Hepatocyte (in vitro differentiated cells): ENCODE data around the gene MEIS2.

Source experiments
- CTCF ChIP-seq: fragments of 200-600 bp; sonication (generic); IDR thresholded peaks from 2 replicates; pipeline ENCODE4 v1.5.1; 2016; ENCODE audit warnings: antibody characterized with exemption, mild to moderate bottlenecking; ENCODE audit not compliant: poor library complexity
- EZH2 ChIP-seq: fragments of 200-600 bp; sonication (generic); IDR thresholded peaks from 2 replicates; pipeline ENCODE4 v1.6.1; 2016; ENCODE audit warnings: antibody characterized with exemption, mild to moderate bottlenecking, borderline replicate concordance
- EZH2phosphoT487 ChIP-seq: fragments of 200-600 bp; sonication (generic); IDR thresholded peaks from one replicate; pipeline ENCODE4 v1.6.1; 2018; ENCODE audit warnings: antibody characterized with exemption, mild to moderate bottlenecking, low read depth, moderate library complexity; ENCODE audit not compliant: unreplicated experiment, severe bottlenecking

GRCh38 chr15:36961956-36962355 lies 138.4 kb downstream of the MEIS2 start:
- TF ChIP-seq EZH2phosphoT487 (no peak), CTCF (no peak), EZH2 (no peak)
